Activated naive CD4-positive, alpha-beta T cell treated with anti-CD3 and anti-CD28 coated beads for 36 hours (primary cell): ENCODE results near the gene CCDC184. TPM values are rescaled to one million over a fixed set of nuclear protein-coding genes. Genes with fewer than 3 reads are reported as not detected.
"Not testable (repeated sequence)": the region's sequence is repeated elsewhere in the genome, so short reads cannot be mapped to it uniquely, and the experiment has no call there.

ENCODE experiments used
- CTCF ChIA-PET: fragments of 350-600 bp; sonication (Branson Sonifier 250); formaldehyde crosslinking; loops from one replicate; lab custom pipeline; 2021; ENCODE audit warnings: antibody characterized with exemption; lab: Charles Lee
- DNase-seq: peaks from one replicate; pipeline ENCODE4 v3.0.0-alpha.2; 2020
- H3K27ac Mint-ChIP-seq: one replicate; pipeline ENCODE4 v1.8.0; 2021; ENCODE audit warnings: mild to moderate bottlenecking, mixed read lengths
- H3K27me3 Mint-ChIP-seq: one replicate; pipeline ENCODE4 v1.8.0; 2021; ENCODE audit warnings: low read depth, mixed read lengths
- H3K36me3 Mint-ChIP-seq: one replicate; pipeline ENCODE4 v1.8.0; 2021; ENCODE audit warnings: low read depth, mixed read lengths
- H3K4me1 Mint-ChIP-seq: one replicate; pipeline ENCODE4 v1.8.0; 2021; ENCODE audit warnings: low read depth, mixed read lengths
- H3K4me3 Mint-ChIP-seq: one replicate; pipeline ENCODE4 v1.8.0; 2021; ENCODE audit warnings: mild to moderate bottlenecking, moderate library complexity, mixed read lengths
- H3K9me3 Mint-ChIP-seq: one replicate; pipeline ENCODE4 v1.8.0; 2021; ENCODE audit warnings: mixed read lengths
- intact Hi-C: fragments of 100-400 bp; cut with micrococcal nuclease; formaldehyde crosslinking; loops from one replicate; pipeline ENCODE4 v1.15.1; 2023
- total RNA-seq, 2 experiments: library from RNA; stranded (reverse); gene quantifications; one replicate each; pipeline ENCODE4 v1.2.3, GENCODE V29; 2021

The CCDC184 gene
- total RNA-seq, 2 experiments from 2014 or later = 0.14 TPM; not detected in 1

DNA sequence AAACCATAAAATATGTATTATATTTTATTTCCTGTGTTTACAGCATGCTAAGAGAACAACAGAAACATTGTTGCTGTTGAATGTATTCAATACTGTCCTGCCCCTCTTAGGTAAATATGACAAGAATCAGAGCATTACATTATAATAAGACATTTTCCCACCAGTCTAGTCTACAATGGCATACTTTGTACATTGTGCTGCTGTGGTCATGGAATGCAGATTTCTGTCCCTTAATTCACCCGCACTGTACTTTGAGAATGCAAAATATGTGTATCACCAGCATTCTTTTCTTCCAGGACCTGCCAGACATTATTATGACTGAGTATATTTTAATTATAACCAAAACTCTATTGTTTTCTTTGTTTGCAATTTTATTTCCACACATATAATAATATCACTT lies 36.2 kb downstream of the CCDC184 start:
- H3K4me1 Mint-ChIP-seq = peaks cover 3% of the 10 kb centered on the region
- H3K36me3 Mint-ChIP-seq = no peaks in the 10 kb centered on the region
- intact Hi-C loops = no loop called here
- no peaks in the 10 kb centered on the region for H3K27me3 Mint-ChIP-seq
- no peak for DNase-seq
- H3K27ac Mint-ChIP-seq = no peak overlapping the region
- H3K9me3 Mint-ChIP-seq = no peaks in the 10 kb centered on the region
- no peak overlapping the region for H3K4me3 Mint-ChIP-seq
- CTCF ChIA-PET = no interaction called here

GRCh38 chr12:48220701-48221100 lies 37.3 kb downstream of the CCDC184 start:
- intact Hi-C loops = no loop called here
- H3K4me1 Mint-ChIP-seq = peaks cover 3% of the 10 kb centered on the region
- H3K9me3 Mint-ChIP-seq = no peaks in the 10 kb centered on the region
- no peaks in the 10 kb centered on the region for H3K36me3 Mint-ChIP-seq
- CTCF ChIA-PET = no interaction called here
- no peak overlapping the region for H3K4me3 Mint-ChIP-seq
- no peak for DNase-seq
- H3K27ac Mint-ChIP-seq = no peak overlapping the region
- H3K27me3 Mint-ChIP-seq = no peaks in the 10 kb centered on the region

DNA sequence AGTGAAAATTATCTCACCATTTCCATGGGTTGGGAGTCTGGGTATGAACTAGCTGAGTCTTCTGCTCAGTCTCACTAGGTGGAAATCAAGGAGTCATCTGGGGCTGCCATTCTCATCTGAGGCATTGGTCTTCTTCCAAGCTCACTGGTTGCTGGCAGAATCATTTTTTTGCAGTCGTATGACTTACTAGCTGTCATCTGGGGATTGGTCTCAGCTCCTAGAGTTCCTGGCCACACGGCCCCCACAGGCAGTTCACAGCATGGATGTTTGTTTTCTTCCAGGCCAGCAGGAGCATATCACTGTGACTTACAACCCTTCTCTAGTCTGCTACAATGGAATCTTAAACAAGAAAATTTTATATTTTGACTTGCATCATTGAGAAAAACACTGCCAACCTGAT lies 38.2 kb downstream of the CCDC184 start:
- CTCF ChIA-PET = no interaction called here
- H3K9me3 Mint-ChIP-seq = no peaks in the 10 kb centered on the region
- H3K27me3 Mint-ChIP-seq = no peaks in the 10 kb centered on the region
- no peak overlapping the region for H3K27ac Mint-ChIP-seq
- peaks cover under 1% of the 10 kb centered on the region for H3K36me3 Mint-ChIP-seq
- peaks cover 3% of the 10 kb centered on the region for H3K4me1 Mint-ChIP-seq
- DNase-seq = no peak
- H3K4me3 Mint-ChIP-seq = no peak overlapping the region
- intact Hi-C loops = no loop called here

DNA sequence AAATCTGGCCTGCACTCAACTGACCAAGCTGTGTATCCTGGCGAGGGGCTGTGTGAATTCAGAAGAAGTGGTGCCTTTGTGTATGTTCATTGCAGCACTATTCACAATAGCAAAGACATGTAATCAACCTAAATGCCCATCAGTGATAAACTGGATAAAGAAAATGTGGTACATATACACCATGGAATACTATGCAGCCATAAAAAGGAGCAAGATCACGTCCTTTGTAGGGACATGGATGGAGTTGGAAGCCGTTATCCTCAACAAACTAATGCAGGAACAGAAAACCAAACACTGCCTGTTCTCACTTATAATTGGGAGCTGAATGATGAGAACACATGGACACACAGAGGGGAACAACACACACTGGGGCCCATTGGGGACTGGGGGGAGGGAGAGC lies 41.1 kb downstream of the CCDC184 start:
- H3K4me3 Mint-ChIP-seq, H3K36me3 Mint-ChIP-seq, H3K4me1 Mint-ChIP-seq, DNase-seq, intact Hi-C loops, H3K27ac Mint-ChIP-seq, H3K27me3 Mint-ChIP-seq: not testable (repeated sequence)
- CTCF ChIA-PET = interaction anchor here (1.6 kb wide), 1 partner anchor 27 kb away, joined by 3 read pairs; no protein-coding TSS in a partner anchor
- peaks cover 11% of the 10 kb centered on the region for H3K9me3 Mint-ChIP-seq

GRCh38 chr12:48231169-48231958 lies 47.9 kb downstream of the CCDC184 start:
- DNase-seq, H3K4me3 Mint-ChIP-seq, H3K27me3 Mint-ChIP-seq, H3K4me1 Mint-ChIP-seq, H3K36me3 Mint-ChIP-seq, intact Hi-C loops, H3K27ac Mint-ChIP-seq: not testable (repeated sequence)
- CTCF ChIA-PET = interaction anchor here (0.7 to 1.2 kb wide), 3 partner anchors 42 to 195 kb away, joined by 3 to 4 read pairs (median 3); no protein-coding TSS in a partner anchor
- peaks cover 14% of the 10 kb centered on the region for H3K9me3 Mint-ChIP-seq

Other genes starting within 250 kb of the CCDC184 start
- 100 to 1,000 TPM; 226 to 247 TPM for gene TMEM106C, start 220.0 kb upstream of the CCDC184 start, total RNA-seq
- gene COL2A1, start 179.2 kb upstream of the CCDC184 start, total RNA-seq = not detected
- 10 to 100 TPM; 41.4 to 47.8 TPM for gene SENP1, start 77.6 kb upstream of the CCDC184 start, total RNA-seq
- 10 to 100 TPM; 68.2 to 71.9 TPM for gene PFKM, start 64.3 kb upstream of the CCDC184 start, total RNA-seq
- 10 to 100 TPM; 36.7 to 47.9 TPM for gene ASB8, start 26.1 kb upstream of the CCDC184 start, total RNA-seq
- gene OR10AD1, start 19.6 kb downstream of the CCDC184 start, total RNA-seq = not detected
- 1 to 10 TPM; 3.5 to 6.0 TPM for gene ZNF641, start 167.3 kb downstream of the CCDC184 start, total RNA-seq